Body of pancreas (tissue), 4 donors: ENCODE data around the gene BOLA3. TPM values are rescaled to one million over a fixed set of nuclear protein-coding genes. Genes with fewer than 3 reads are reported as not detected.
A peak's percentile ranks its signal among the peaks of the same experiment; 100 is the strongest.

Source experiments
- ATAC-seq: fragments of 150-250 bp; one replicate; pipeline ENCODE4 v1.9.1; 2016
- DNase-seq, 4 donors: peaks; one replicate each; pipeline ENCODE4 v3.0.0-alpha.2; 2019
- H3K27ac ChIP-seq, 4 donors: fragments of 200-600 bp; sonication (generic); 1 replicate in 3 of 4; 2 replicates in 1 of 4; pipeline versions ENCODE4 v1.5.1 to v1.6.1; 2016 to 2019; ENCODE audit warnings: mild to moderate bottlenecking in 1 of 4, mixed read lengths in 1 of 4, moderate library complexity in 1 of 4
- H3K27me3 ChIP-seq, 2 donors: fragments of 200-600 bp; sonication (generic); one replicate each; pipeline ENCODE4 v1.6.0; 2016; ENCODE audit warnings: mild to moderate bottlenecking in 1 of 2
- H3K36me3 ChIP-seq, 2 donors: fragments of 200-600 bp; sonication (generic); replicated peaks in 1 of 2; 2 replicates each; pipeline ENCODE4 v1.5.1; 2016; ENCODE audit warnings: low read depth in 2 of 2; ENCODE audit not compliant: insufficient read depth in 1 of 2
- H3K4me1 ChIP-seq: fragments of 200-600 bp; sonication (generic); one replicate; pipeline ENCODE4 v1.6.0; 2016
- H3K4me3 ChIP-seq, 2 donors: fragments of 200-600 bp; sonication (generic); 1 replicate in 1 of 2; 2 replicates in 1 of 2; pipeline ENCODE4 v1.5.1; 2016 to 2019
- H3K9me3 ChIP-seq, 3 donors: fragments of 200-600 bp; sonication (generic); 1 replicate in 2 of 3; 2 replicates in 1 of 3; pipeline ENCODE4 v1.5.1; 2016
- CTCF ChIP-seq, 7 experiments: fragments of 450-650 bp in 4 of 7; fragments of 200-600 bp in 3 of 7; sonication (generic) in 3 of 7; IDR thresholded peaks; one replicate each; pipeline ENCODE4 v1.5.1; 2016 to 2019; ENCODE audit warnings: antibody characterized with exemption in 7 of 7
- POLR2A ChIP-seq, 3 donors: fragments of 450-650 bp; IDR thresholded peaks; one replicate each; pipeline ENCODE4 v1.6.1; 2016; ENCODE audit warnings: antibody characterized with exemption in 3 of 3, mild to moderate bottlenecking in 2 of 3
- whole genome bisulfite sequencing, 2 donors: methylation state at CpG; one replicate each; pipeline ENCODE4 v1.1.5; 2017; 5-methylcytosine and 5-hydroxymethylcytosine counted together
- intact Hi-C: fragments of 100-400 bp; cut with DNase I; formaldehyde crosslinking; loops from one replicate; pipeline ENCODE4 v1.15.1; 2023
- total RNA-seq, 2 donors: library from RNA; depleted of rRNA; stranded (reverse); fragments of >200 nt; gene quantifications; one replicate each; pipeline ENCODE4 v1.1.0, GENCODE V29; 2016

The BOLA3 gene
- total RNA-seq, 2 donors from 2014 or later: 17.1 to 41.5 TPM

GRCh38 chr2:74119339-74119738 is 28.4 kb downstream of the BOLA3 start:
- Histone ChIP-seq H3K27me3 (no peaks in the 10 kb centered on the region), H3K36me3 (no peaks in the 10 kb centered on the region), H3K9me3 (no peaks in the 10 kb centered on the region), H3K4me1 (peaks cover 5% of the 10 kb centered on the region), H3K4me3 (no peak overlapping the region), H3K27ac (peak overlapping the region in 1 of 4 donors; percentile 93)
- TF ChIP-seq POLR2A (IDR thresholded peaks at IDR 0.05) (no peak), CTCF (IDR thresholded peaks at IDR 0.05) (peak in 2 of 7 experiments; percentile 9 to 18)
- intact Hi-C loops: no loop called here
- DNase-seq (no peak), ATAC-seq (no peak)

- Histone ChIP-seq H3K4me3 (no peak overlapping the region), H3K27me3 (no peaks in the 10 kb centered on the region), H3K9me3 (no peaks in the 10 kb centered on the region), H3K4me1 (no peaks in the 10 kb centered on the region), H3K27ac (no peak overlapping the region), H3K36me3 (no peaks in the 10 kb centered on the region)
- no peak for ATAC-seq
- intact Hi-C loops: no loop called here
- no peak for DNase-seq
- TF ChIP-seq CTCF (IDR thresholded peaks at IDR 0.05) (no peak), POLR2A (IDR thresholded peaks at IDR 0.05) (no peak)
Observed at GRCh38 chr2:74111380-74111779, 36.3 kb downstream of the BOLA3 start.

- intact Hi-C loops: no loop called here
- no peak for TF ChIP-seq POLR2A (IDR thresholded peaks at IDR 0.05)
- no peak for TF ChIP-seq CTCF (IDR thresholded peaks at IDR 0.05)
- 71 to 82% methylated on average over 3 of the region's 3 CpGs for WGBS, 2 donors
- no peaks in the 10 kb centered on the region for H3K4me1 ChIP-seq
- H3K27me3 ChIP-seq: no peaks in the 10 kb centered on the region
- no peak overlapping the region for H3K4me3 ChIP-seq
- no peak overlapping the region for H3K27ac ChIP-seq
- H3K9me3 ChIP-seq: no peaks in the 10 kb centered on the region
- no peak for DNase-seq
- ATAC-seq: no peak
- no peaks in the 10 kb centered on the region for H3K36me3 ChIP-seq
Observed at GRCh38 chr2:74110537-74110936, 37.2 kb downstream of the BOLA3 start.

- H3K4me1 ChIP-seq: no peaks in the 10 kb centered on the region
- H3K36me3 ChIP-seq: no peaks in the 10 kb centered on the region
- H3K27ac ChIP-seq: no peak overlapping the region
- intact Hi-C loops: no loop called here
- no peaks in the 10 kb centered on the region for H3K27me3 ChIP-seq
- TF ChIP-seq CTCF (IDR thresholded peaks at IDR 0.05) (no peak), POLR2A (IDR thresholded peaks at IDR 0.05) (no peak)
- 88 to 89% methylated on average over 8 of the region's 8 CpGs for WGBS, 2 donors
- no peaks in the 10 kb centered on the region for H3K9me3 ChIP-seq
- DNase-seq: no peak
- no peak for ATAC-seq
- H3K4me3 ChIP-seq: no peak overlapping the region
Observed at GRCh38 chr2:74109551-74109950, 38.2 kb downstream of the BOLA3 start.

- Histone ChIP-seq H3K4me1 (no peaks in the 10 kb centered on the region), H3K27me3 (no peaks in the 10 kb centered on the region), H3K27ac (no peak overlapping the region), H3K9me3 (no peaks in the 10 kb centered on the region), H3K36me3 (no peaks in the 10 kb centered on the region), H3K4me3 (no peak overlapping the region)
- DNase-seq (no peak), ATAC-seq (no peak)
- 62 to 70% methylated on average over 11 to 12 of the region's 12 CpGs for WGBS, 2 donors
- TF ChIP-seq POLR2A (IDR thresholded peaks at IDR 0.05): no peak
- TF ChIP-seq CTCF (IDR thresholded peaks at IDR 0.05): no peak
- intact Hi-C loops: no loop called here
Observed at GRCh38 chr2:74107071-74107470, 40.6 kb downstream of the BOLA3 start.
